DND-41 (cell line): ENCODE measurements around the gene CHD6.

ENCODE experiments used
- ATAC-seq: fragments of 200-7000 bp; cut with Tn5 transposase; 3 replicates; pipeline ENCODE4 v1.9.1; 2021; ENCODE audit warnings: low read depth; ENCODE audit not compliant: insufficient read depth
- DNase-seq: peaks from one replicate; pipeline ENCODE4 v3.0.0-alpha.2; 2020
- H2AFZ ChIP-seq: 2 replicates; pipeline ENCODE4 v1.6.0; 2012; ENCODE audit warnings: low read depth, low read length
- H3K27ac ChIP-seq: 2 replicates; pipeline ENCODE4 v1.5.1; 2012; ENCODE audit warnings: low read length, inconsistent platforms
- H3K27me3 ChIP-seq: fragments of 200-600 bp; sonication (generic); 2 replicates; pipeline ENCODE4 v1.6.0; 2012; ENCODE audit warnings: low read length, mild to moderate bottlenecking, inconsistent platforms; ENCODE audit not compliant: insufficient read depth, poor library complexity
- H3K36me3 ChIP-seq: 2 replicates; pipeline ENCODE4 v1.5.1; 2012; ENCODE audit warnings: low read length, inconsistent platforms; ENCODE audit not compliant: insufficient read depth
- H3K4me1 ChIP-seq: 2 replicates; pipeline ENCODE4 v1.5.1; 2012; ENCODE audit warnings: mild to moderate bottlenecking, low read length; ENCODE audit not compliant: insufficient read depth
- H3K4me2 ChIP-seq: 2 replicates; pipeline ENCODE4 v1.6.0; 2012; ENCODE audit warnings: mild to moderate bottlenecking, moderate library complexity, low read length, inconsistent platforms; ENCODE audit not compliant: insufficient read depth
- H3K4me3 ChIP-seq, 2 experiments: fragments of 200-600 bp in 1 of 2; shearing (Covaris generic) in 1 of 2; 2 replicates each; pipeline ENCODE4 v1.5.1; 2012 to 2016; ENCODE audit warnings: inconsistent platforms in 2 of 2, low read length in 2 of 2, mild to moderate bottlenecking in 2 of 2, low read depth in 1 of 2, moderate library complexity in 1 of 2
- H3K79me2 ChIP-seq: 2 replicates; pipeline ENCODE4 v1.6.0; 2012; ENCODE audit warnings: low read length, inconsistent platforms; ENCODE audit not compliant: insufficient read depth
- H3K9ac ChIP-seq: 2 replicates; pipeline ENCODE4 v1.6.0; 2012; ENCODE audit warnings: low read depth, mild to moderate bottlenecking, inconsistent platforms, low read length, moderate library complexity
- H3K9me3 ChIP-seq: 2 replicates; pipeline ENCODE4 v1.5.1; 2012; ENCODE audit warnings: low read length, moderate library complexity, mild to moderate bottlenecking, inconsistent platforms; ENCODE audit not compliant: insufficient read depth, severe bottlenecking
- H4K20me1 ChIP-seq: 2 replicates; pipeline ENCODE4 v1.6.0; 2012; ENCODE audit warnings: low read length; ENCODE audit not compliant: insufficient read depth
- CTCF ChIP-seq: IDR thresholded peaks from 2 replicates; pipeline ENCODE4 v1.5.1; 2012; ENCODE audit warnings: borderline replicate concordance, low read length, moderate library complexity, mild to moderate bottlenecking; ENCODE audit not compliant: poor library complexity, severe bottlenecking; ENCODE audit errors: extremely low read depth
- EZH2 ChIP-seq: IDR thresholded peaks from 3 replicates; pipeline ENCODE4 v1.6.1; 2012; ENCODE audit warnings: borderline replicate concordance, low read depth, mild to moderate bottlenecking, moderate library complexity, low read length, inconsistent platforms; ENCODE audit not compliant: severe bottlenecking

Gene CHD6

GRCh38 chr20:41424011-41424410 is 194.2 kb downstream of the CHD6 start:
- H4K20me1 ChIP-seq = no peaks in the 10 kb centered on the region
- H2AFZ ChIP-seq = no peak overlapping the region
- H3K9ac ChIP-seq = no peak overlapping the region
- peaks cover 95% of the 10 kb centered on the region for H3K36me3 ChIP-seq
- no peaks in the 10 kb centered on the region for H3K27me3 ChIP-seq
- TF ChIP-seq EZH2 (no peak), CTCF (no peak)
- no peak overlapping the region for H3K4me3 ChIP-seq
- no peak overlapping the region for H3K4me2 ChIP-seq
- ATAC-seq (no peak), DNase-seq (no peak)
- H3K4me1 ChIP-seq = no peaks in the 10 kb centered on the region
- no peak overlapping the region for H3K27ac ChIP-seq
- no peaks in the 10 kb centered on the region for H3K79me2 ChIP-seq
- H3K9me3 ChIP-seq = no peaks in the 10 kb centered on the region

DNA sequence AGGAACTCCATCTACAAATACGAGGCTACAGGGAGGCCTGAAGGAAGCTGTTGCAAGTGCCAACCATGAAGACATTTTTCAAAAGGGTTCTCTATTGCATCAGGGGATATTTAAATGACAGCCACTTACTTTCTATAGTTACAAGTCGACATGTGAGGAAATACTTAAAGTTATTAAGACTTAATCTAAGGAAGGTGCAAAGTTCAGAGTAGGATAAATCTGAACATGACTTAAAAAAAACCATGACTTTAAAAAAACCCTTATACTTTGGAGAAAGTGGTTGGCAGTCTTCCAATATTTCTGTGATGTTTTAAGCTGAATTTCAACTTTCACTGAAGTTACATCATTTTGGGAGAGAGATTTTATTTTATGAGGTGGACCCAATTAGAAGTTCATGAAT is 195.2 kb downstream of the CHD6 start:
- H3K4me1 ChIP-seq = no peaks in the 10 kb centered on the region
- H3K36me3 ChIP-seq = peaks cover 93% of the 10 kb centered on the region
- no peak for ATAC-seq
- H2AFZ ChIP-seq = no peak overlapping the region
- no peak overlapping the region for H3K9ac ChIP-seq
- DNase-seq = no peak
- no peak overlapping the region for H3K4me3 ChIP-seq
- no peak overlapping the region for H3K4me2 ChIP-seq
- no peak overlapping the region for H3K27ac ChIP-seq
- H3K9me3 ChIP-seq = no peaks in the 10 kb centered on the region
- no peaks in the 10 kb centered on the region for H3K27me3 ChIP-seq
- H4K20me1 ChIP-seq = no peaks in the 10 kb centered on the region
- H3K79me2 ChIP-seq = no peaks in the 10 kb centered on the region
- TF ChIP-seq CTCF (no peak), EZH2 (no peak)

GRCh38 chr20:41418739-41419293 is 199.4 kb downstream of the CHD6 start:
- no peak for DNase-seq
- Histone ChIP-seq H3K9me3 (no peaks in the 10 kb centered on the region), H3K79me2 (no peaks in the 10 kb centered on the region), H3K36me3 (peaks cover 96% of the 10 kb centered on the region), H3K9ac (no peak overlapping the region), H3K27ac (no peak overlapping the region), H3K4me2 (no peak overlapping the region), H2AFZ (no peak overlapping the region), H3K27me3 (no peaks in the 10 kb centered on the region), H4K20me1 (no peaks in the 10 kb centered on the region), H3K4me1 (no peaks in the 10 kb centered on the region), H3K4me3 (no peak overlapping the region)
- no peak for ATAC-seq
- TF ChIP-seq EZH2 = no peak
- no peak for TF ChIP-seq CTCF

GRCh38 chr20:41418031-41418430 is 200.1 kb downstream of the CHD6 start:
- H3K36me3 ChIP-seq = peaks cover 96% of the 10 kb centered on the region
- no peaks in the 10 kb centered on the region for H3K4me1 ChIP-seq
- H3K27ac ChIP-seq = no peak overlapping the region
- no peaks in the 10 kb centered on the region for H3K9me3 ChIP-seq
- ATAC-seq (no peak), DNase-seq (no peak)
- H3K4me3 ChIP-seq = no peak overlapping the region
- no peaks in the 10 kb centered on the region for H4K20me1 ChIP-seq
- no peak for TF ChIP-seq EZH2
- no peak for TF ChIP-seq CTCF
- H3K9ac ChIP-seq = no peak overlapping the region
- H3K4me2 ChIP-seq = no peak overlapping the region
- no peak overlapping the region for H2AFZ ChIP-seq
- no peaks in the 10 kb centered on the region for H3K27me3 ChIP-seq
- no peaks in the 10 kb centered on the region for H3K79me2 ChIP-seq
